Fibroblast of skin of abdomen (primary cell): ENCODE measurements around the gene SLC24A3.

Source experiments
- DNase-seq: peaks from one replicate; pipeline ENCODE4 v3.0.0-alpha.2; 2013

Gene SLC24A3

GRCh38 chr20:19347943-19348456, 135.6 kb downstream of the SLC24A3 start:
- DNase-seq = no peak

GRCh38 chr20:19348582-19348981, 136.1 kb downstream of the SLC24A3 start:
- no peak for DNase-seq

- no peak for DNase-seq
These were observed 137.4 kb downstream of the SLC24A3 start for GRCh38 chr20:19349879-19350278.

GRCh38 chr20:19351542-19351941, 139.1 kb downstream of the SLC24A3 start:
- no peak for DNase-seq

- DNase-seq = no peak
These were observed 142.5 kb downstream of the SLC24A3 start for GRCh38 chr20:19354950-19355349.

- DNase-seq = no peak
These were observed 149.3 kb downstream of the SLC24A3 start for GRCh38 chr20:19361790-19362189.

- DNase-seq = no peak
These were observed 151.0 kb downstream of the SLC24A3 start for GRCh38 chr20:19363476-19363875.

- no peak for DNase-seq
These were observed 155.1 kb downstream of the SLC24A3 start for GRCh38 chr20:19367591-19367990.

GRCh38 chr20:19368351-19368750, 155.9 kb downstream of the SLC24A3 start:
- DNase-seq = no peak

- no peak for DNase-seq
These were observed 157.9 kb downstream of the SLC24A3 start for GRCh38 chr20:19370076-19371075.

- no peak for DNase-seq
These were observed 158.7 kb downstream of the SLC24A3 start for GRCh38 chr20:19371112-19371511.

- DNase-seq = no peak
These were observed 161.8 kb downstream of the SLC24A3 start for GRCh38 chr20:19374216-19374615.

- DNase-seq = no peak
These were observed 163.0 kb downstream of the SLC24A3 start for GRCh38 chr20:19375395-19375794.

- no peak for DNase-seq
These were observed 163.4 kb downstream of the SLC24A3 start for GRCh38 chr20:19375801-19376200.

GRCh38 chr20:19376451-19377229, 164.2 kb downstream of the SLC24A3 start:
- DNase-seq = no peak

GRCh38 chr20:19378058-19378457, 165.6 kb downstream of the SLC24A3 start:
- DNase-seq = no peak

GRCh38 chr20:19380211-19380610, 167.8 kb downstream of the SLC24A3 start:
- DNase-seq = no peak

GRCh38 chr20:19381947-19382346, 169.5 kb downstream of the SLC24A3 start:
- DNase-seq = no peak

- DNase-seq = no peak
These were observed 170.2 kb downstream of the SLC24A3 start for GRCh38 chr20:19382386-19383340.

GRCh38 chr20:19384940-19385339, 172.5 kb downstream of the SLC24A3 start:
- no peak for DNase-seq

GRCh38 chr20:19387251-19387650, 174.8 kb downstream of the SLC24A3 start:
- DNase-seq = no peak
